ENCODE data around the gene NSUN2.

DNA sequence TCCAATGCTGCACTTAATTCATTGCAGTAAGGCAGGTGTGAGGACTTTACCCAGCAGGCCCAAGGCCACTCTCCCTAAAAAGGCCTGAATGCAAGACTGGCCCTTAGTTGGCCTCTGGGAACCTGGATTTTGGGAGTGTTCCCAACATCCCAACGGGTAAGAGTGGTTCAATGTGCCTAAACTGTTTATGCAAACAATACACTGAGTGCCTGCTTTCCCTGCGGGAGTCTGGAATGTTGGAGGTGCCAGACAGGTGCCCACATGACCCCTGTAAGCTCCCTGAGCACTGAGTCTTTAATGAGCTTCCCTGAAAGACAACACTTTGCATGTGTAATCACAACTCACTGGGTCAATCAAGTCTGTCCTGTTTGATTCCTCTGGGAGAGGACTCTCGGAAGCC is 37.4 kb downstream of the NSUN2 start:
- no peak for TF ChIP-seq TAF1 (IDR thresholded peaks at IDR 0.05; ENCODE audit: low read depth)
- TF ChIP-seq, protein P1, sequence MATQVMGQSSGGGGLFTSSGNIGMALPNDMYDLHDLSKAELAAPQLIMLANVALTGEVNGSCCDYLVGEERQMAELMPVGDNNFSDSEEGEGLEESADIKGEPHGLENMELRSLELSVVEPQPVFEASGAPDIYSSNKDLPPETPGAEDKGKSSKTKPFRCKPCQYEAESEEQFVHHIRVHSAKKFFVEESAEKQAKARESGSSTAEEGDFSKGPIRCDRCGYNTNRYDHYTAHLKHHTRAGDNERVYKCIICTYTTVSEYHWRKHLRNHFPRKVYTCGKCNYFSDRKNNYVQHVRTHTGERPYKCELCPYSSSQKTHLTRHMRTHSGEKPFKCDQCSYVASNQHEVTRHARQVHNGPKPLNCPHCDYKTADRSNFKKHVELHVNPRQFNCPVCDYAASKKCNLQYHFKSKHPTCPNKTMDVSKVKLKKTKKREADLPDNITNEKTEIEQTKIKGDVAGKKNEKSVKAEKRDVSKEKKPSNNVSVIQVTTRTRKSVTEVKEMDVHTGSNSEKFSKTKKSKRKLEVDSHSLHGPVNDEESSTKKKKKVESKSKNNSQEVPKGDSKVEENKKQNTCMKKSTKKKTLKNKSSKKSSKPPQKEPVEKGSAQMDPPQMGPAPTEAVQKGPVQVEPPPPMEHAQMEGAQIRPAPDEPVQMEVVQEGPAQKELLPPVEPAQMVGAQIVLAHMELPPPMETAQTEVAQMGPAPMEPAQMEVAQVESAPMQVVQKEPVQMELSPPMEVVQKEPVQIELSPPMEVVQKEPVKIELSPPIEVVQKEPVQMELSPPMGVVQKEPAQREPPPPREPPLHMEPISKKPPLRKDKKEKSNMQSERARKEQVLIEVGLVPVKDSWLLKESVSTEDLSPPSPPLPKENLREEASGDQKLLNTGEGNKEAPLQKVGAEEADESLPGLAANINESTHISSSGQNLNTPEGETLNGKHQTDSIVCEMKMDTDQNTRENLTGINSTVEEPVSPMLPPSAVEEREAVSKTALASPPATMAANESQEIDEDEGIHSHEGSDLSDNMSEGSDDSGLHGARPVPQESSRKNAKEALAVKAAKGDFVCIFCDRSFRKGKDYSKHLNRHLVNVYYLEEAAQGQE (IDR thresholded peaks at IDR 0.05; ENCODE audit: borderline replicate concordance), result no peak
- no peak for TF ChIP-seq POLR2AphosphoS5 (IDR thresholded peaks at IDR 0.05)
- TF ChIP-seq, protein P2, sequence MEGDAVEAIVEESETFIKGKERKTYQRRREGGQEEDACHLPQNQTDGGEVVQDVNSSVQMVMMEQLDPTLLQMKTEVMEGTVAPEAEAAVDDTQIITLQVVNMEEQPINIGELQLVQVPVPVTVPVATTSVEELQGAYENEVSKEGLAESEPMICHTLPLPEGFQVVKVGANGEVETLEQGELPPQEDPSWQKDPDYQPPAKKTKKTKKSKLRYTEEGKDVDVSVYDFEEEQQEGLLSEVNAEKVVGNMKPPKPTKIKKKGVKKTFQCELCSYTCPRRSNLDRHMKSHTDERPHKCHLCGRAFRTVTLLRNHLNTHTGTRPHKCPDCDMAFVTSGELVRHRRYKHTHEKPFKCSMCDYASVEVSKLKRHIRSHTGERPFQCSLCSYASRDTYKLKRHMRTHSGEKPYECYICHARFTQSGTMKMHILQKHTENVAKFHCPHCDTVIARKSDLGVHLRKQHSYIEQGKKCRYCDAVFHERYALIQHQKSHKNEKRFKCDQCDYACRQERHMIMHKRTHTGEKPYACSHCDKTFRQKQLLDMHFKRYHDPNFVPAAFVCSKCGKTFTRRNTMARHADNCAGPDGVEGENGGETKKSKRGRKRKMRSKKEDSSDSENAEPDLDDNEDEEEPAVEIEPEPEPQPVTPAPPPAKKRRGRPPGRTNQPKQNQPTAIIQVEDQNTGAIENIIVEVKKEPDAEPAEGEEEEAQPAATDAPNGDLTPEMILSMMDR (IDR thresholded peaks at IDR 0.05; ENCODE audit: poor library complexity, severe bottlenecking), result no peak
- TF ChIP-seq RAD21 (conservative IDR thresholded peaks at IDR 0.05), result no peak
- TF ChIP-seq EP300 (conservative IDR thresholded peaks at IDR 0.05; ENCODE audit: poor library complexity, severe bottlenecking), result no peak

All from neural cell (in vitro differentiated cells).